NCI-H1694 (cell line): ENCODE data around the gene LINC01488.

Source experiments
- DNase-seq: peaks from one replicate; lab custom pipeline; 2025; lab: John Stamatoyannopoulos, UW

The LINC01488 gene

GRCh38 chr11:69445131-69445470 is 36.4 kb upstream of the LINC01488 start:
- DNase-seq: no peak

DNA sequence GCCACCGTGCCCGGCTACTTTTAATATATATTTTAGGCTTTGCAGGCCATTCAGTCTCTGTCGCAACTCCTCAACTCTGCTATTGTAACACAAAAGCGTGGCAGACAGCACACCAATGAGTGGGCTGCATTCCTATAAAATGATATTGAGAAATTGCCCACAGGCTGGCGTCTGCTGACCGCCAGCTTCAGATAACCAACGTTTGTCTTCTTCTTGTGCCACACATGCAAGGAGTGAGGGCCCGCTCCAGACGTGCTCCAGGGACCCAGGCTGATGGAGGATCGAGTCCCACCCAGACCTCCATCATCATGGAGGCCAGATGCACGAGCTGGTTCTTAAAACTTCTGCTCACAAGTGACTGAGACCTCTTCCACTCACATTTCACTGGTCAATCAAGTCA is 35.4 kb upstream of the LINC01488 start:
- no peak for DNase-seq

GRCh38 chr11:69447786-69448185 is 33.7 kb upstream of the LINC01488 start:
- DNase-seq: no peak

GRCh38 chr11:69448471-69449284 is 32.8 kb upstream of the LINC01488 start:
- no peak for DNase-seq

DNA sequence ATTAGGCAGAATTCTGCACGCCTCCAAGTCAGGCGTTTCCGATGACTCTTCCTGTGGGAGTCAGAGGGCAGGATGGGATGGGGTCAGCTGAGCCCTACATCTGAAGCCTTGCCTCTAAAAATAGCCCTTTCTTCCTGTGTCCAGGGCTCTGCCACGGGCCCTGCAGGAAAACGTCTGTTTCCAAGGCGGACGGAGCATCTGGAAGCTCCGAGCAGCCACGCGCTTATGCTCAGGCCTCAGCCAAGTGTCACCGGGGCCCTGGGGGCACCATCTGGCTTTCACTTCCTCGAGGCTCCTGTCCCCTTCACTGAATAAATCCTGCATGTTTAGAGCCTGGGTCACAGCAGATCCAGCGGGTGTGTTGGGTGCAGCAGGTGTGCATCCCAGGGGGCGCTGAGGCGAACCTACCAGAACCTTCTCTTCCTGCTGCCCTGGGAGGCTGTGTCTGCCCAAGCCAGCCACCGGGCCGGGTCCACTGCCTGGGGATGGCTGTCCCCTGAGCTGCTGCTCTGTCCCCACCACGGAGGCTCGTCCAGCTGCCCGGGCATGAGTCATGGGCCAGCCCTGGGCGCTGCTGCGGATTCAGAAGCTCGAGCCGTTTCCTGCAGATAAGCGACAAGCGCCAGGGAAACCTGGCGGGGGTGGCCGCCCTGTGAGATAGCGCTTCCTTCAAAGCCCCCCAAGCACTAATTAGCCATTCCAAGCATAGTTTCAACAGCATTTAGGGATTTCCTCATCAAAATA is 32.0 kb upstream of the LINC01488 start:
- DNase-seq: no peak

DNA sequence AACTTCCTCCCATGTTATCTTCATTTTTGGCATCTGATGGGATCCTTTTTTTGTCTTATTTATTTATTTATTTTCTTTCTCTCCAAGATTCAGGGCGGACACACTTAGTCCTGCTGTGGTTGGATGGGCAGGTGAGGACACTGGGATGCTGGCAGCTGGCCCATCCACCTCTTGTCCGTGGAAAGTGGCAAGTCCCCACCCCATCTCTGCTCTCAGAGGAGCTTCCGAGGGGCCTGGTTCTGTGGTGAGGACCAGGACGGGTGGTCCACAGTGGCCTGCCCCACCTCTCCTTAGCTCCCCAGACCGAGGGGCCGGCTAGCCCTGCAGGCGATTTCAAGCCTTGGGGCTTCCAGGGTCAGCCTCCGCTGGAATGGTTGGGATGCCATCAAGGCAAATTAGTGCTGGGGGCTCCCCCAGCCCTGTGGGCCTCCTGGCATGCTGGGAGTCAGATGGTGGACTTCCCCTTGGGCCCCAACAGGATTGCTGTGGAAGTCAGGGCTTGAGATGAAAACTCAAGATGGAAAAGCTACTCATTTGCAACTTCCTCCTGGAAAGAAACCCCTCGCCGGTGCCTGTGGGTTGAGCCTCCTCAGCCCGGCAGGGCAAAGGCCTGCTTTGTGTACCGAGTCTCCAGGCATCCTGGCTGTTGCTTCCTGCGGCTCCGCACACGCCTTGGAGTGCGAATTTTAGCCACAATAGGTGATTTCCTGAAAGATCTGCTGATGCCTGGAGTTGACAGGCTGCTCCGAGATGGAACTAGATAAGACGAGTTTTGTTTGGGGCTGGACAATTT is 31.2 kb upstream of the LINC01488 start:
- DNase-seq: no peak

DNA sequence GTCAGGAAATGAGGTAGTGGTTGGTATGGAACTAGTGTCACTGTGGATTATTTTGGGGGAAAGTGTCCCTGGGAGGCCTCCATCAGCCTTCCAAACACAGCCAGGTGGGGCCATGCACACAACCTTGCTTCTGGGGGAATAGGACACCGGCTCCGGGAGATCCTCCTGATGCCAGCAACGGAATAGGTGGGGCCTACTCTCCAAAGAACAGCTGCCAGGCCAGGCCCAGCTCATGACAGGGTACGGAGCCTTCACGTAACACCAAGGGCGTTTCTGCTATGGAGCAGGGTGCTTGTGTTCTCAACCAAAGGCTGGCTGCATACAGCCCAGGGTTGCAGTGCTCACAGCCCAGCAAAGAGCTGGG is 30.6 kb upstream of the LINC01488 start:
- no peak for DNase-seq

DNA sequence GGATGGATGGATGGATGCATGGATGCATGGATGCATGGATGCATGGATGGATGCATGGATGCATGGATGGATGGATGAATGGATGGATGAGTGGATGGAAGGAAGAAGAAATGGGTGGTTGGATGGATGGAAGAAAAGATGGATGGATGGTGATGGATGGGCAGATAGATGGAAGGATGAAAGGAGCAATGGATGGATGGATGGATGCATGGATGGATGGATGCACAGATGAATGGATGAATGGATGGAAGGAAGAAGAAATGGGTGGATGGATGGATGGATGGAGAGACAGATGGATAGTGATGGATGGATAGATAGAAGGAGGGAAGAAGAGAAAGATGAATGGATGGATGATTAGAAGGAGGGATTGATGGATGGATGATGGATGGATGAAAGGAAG is 30.2 kb upstream of the LINC01488 start:
- DNase-seq: no peak

DNA sequence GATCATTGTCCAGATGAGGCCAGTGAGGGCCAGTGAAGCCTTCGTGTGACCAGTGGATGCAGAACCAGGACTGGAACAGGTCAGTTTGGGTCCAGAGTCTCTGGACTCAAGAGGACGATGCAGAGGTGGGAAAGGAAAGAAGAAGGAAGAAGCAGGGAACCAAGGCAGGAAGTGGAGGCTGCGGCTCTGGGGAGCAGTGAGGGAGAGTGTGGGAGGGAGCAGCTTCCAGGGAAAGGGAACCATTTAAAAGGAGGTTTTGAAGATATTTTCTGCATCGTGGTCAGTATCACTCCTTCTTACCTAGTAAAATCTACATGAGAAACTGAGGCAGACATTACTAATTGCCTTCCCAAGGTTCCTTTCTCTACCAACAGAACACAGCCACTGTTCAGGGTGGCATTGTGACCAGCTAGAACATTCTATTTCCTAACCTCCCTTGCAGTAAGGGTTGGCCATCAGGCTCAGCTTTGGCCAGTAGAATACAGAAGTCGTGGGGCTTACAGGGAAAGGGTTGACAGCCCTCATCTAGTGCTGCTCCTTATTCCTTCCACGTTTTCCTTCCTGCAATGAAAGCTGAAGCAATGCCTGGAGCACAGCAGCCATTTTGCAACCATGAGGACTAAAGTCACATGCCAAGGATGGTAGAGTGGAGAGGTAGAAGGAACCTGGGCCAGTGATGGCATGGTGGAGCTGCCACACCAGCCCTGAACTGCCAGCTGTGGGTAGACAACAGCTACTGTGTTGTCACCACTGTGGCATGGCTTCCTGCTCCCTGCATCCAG is 29.1 kb upstream of the LINC01488 start:
- DNase-seq: no peak

- no peak for DNase-seq
These were observed 28.3 kb upstream of the LINC01488 start for GRCh38 chr11:69453151-69453550.

- DNase-seq: no peak
These were observed 27.4 kb upstream of the LINC01488 start for GRCh38 chr11:69454018-69454417.

DNA sequence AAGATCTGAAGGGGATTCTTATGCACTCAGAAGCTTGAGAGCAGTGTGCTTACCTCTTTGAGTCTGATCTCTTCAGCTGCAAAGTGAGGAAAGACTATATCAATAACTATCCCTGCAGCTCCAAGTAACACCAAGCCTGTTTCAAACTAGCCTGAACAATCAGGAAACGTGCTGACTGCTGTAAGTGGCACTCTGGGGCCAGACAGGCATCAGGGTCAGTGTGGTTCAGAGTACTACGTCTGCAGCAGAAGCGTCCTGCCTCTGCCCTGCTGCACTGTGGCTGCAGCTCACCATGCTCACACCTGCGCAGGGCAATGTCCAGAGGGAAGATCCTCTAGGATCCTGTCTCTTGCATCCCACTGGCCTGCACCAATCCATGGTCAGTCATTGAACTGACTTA is 25.5 kb upstream of the LINC01488 start:
- no peak for DNase-seq

- no peak for DNase-seq
These were observed 24.8 kb upstream of the LINC01488 start for GRCh38 chr11:69456712-69457111.

- DNase-seq: no peak
These were observed 21.5 kb upstream of the LINC01488 start for GRCh38 chr11:69459848-69460539.

GRCh38 chr11:69460540-69461257 is 20.8 kb upstream of the LINC01488 start:
- no peak for DNase-seq

DNA sequence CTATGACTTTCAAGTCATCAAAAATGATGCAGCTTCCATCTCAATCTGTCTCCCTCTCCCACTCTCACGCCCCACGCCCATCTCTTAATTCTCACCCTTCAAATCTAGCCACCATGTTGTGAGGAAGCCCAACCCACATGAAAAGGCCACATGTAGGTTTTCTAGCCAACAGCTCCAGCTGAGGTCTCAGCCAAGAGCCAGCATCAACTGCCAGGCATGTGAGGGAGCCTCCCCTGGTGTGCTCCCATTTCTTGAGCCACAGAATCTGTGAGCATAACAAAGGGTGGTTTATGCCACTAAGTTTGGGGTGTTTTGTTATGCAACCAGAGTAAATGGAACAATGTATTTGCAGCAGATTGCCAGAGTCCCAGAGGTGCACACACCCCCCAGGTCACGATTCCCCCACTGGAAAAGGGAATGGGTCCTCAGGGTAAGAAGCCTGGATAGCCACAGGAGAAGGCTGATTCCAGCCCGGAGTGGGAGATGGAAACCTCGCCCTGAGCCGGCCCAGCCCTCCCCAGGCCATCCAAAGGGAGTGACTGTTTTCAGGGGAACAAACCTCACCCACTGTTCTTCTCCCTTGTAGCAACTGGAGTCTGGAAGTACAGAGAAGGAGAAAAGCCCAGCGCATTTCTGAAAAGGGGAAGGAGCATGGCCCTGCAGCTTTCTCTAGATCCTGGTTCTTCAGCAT is 20.0 kb upstream of the LINC01488 start:
- DNase-seq: no peak

DNA sequence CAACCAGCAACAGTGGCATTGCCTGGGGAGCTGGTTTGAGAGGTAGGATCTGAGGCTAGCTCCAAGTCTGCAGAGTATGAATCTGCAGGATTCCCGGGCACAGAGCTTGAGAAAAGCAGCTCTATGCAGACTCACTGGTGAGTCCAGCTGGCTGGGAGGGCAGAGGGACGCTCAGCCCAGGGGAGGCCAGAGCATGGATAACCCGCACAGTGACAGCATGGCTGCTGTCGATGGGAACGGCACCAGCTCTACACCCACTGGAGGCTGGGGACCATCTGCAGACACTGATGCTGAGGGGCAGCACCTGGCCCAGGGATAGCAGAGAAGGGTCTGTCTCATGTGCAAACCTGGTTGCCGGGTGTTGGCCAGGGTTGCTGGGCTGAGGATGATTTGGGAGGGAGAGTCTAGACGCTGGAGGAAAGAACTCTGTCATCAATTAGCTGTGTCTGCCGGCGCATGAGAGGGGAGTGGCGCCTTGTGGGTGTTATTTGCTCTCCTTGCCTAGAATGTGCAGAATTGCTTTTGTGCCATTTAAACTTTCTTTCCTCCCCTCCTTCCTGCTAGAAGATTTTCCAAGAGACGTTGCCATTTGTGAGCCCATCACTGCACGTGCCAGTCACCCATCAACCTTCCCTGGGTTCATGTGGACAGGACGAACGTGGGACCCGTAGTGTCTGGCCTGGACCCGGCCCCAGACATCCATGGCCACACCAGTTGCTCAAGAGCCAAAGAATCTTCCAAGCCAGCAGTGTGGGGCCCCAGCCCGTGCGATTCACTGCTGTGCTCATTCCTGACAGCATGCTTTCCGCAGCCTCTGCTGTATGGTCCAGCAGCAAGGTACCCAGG is 19.1 kb upstream of the LINC01488 start:
- DNase-seq: no peak

- DNase-seq: no peak
These were observed 18.1 kb upstream of the LINC01488 start for GRCh38 chr11:69463181-69463994.
